Inflammatory macrophage treated with lipopolysaccharide for 4 hours (primary cell): Measurements from ENCODE around the gene DSCAML1.

Experiments used
- DNase-seq: peaks from one replicate; pipeline ENCODE4 v3.0.0-alpha.2; 2020

DSCAML1 gene

GRCh38 chr11:117830674-117831351 is 33.8 kb upstream of the DSCAML1 start:
- peak; percentile 21 for DNase-seq

GRCh38 chr11:117830072-117830471 is 33.1 kb upstream of the DSCAML1 start:
- no peak for DNase-seq

GRCh38 chr11:117829369-117829725 is 32.3 kb upstream of the DSCAML1 start:
- peak; percentile 39 for DNase-seq

GRCh38 chr11:117828611-117829368 is 31.8 kb upstream of the DSCAML1 start:
- peak; percentile 74 for DNase-seq

- DNase-seq, result no peak
Measured at GRCh38 chr11:117827521-117828511, 30.8 kb upstream of the DSCAML1 start.

GRCh38 chr11:117826832-117827231 is 29.8 kb upstream of the DSCAML1 start:
- DNase-seq, result no peak

- DNase-seq, result no peak
Measured at GRCh38 chr11:117826190-117826570, 29.2 kb upstream of the DSCAML1 start.

- no peak for DNase-seq
Measured at GRCh38 chr11:117825538-117826189, 28.6 kb upstream of the DSCAML1 start.

- peak; percentile 56 for DNase-seq
Measured at GRCh38 chr11:117824571-117825537, 27.8 kb upstream of the DSCAML1 start, which contains the start of gene FXYD2. Gene FXYD2 (minus strand): TSS chr11:117824744. CDS start chr11:117824678, 66 bp downstream.

- no peak for DNase-seq
Measured at GRCh38 chr11:117823946-117824420, 27.0 kb upstream of the DSCAML1 start.

GRCh38 chr11:117823294-117823945 is 26.4 kb upstream of the DSCAML1 start:
- peak; percentile 56 for DNase-seq

GRCh38 chr11:117822074-117823033 is 25.3 kb upstream of the DSCAML1 start:
- DNase-seq, result peak; percentile 63

GRCh38 chr11:117821431-117821830 is 24.4 kb upstream of the DSCAML1 start:
- DNase-seq, result no peak

GRCh38 chr11:117820516-117820915 is 23.5 kb upstream of the DSCAML1 start:
- no peak for DNase-seq

GRCh38 chr11:117820071-117820470 is 23.1 kb upstream of the DSCAML1 start:
- DNase-seq, result no peak

- peak; percentile 73 for DNase-seq
Measured at GRCh38 chr11:117819096-117820040, 22.4 kb upstream of the DSCAML1 start.

- peak; percentile 88 for DNase-seq
Measured at GRCh38 chr11:117818041-117818873, 21.2 kb upstream of the DSCAML1 start.
